Breast epithelium (tissue), 3 donors: ENCODE data around the gene HS6ST3.

Source experiments
- CTCF ChIP-seq, 3 donors: fragments of 450-650 bp; IDR thresholded peaks; one replicate each; pipeline ENCODE4 v1.5.1; 2016 to 2017; ENCODE audit warnings: antibody characterized with exemption in 3 of 3, mild to moderate bottlenecking in 3 of 3, moderate library complexity in 3 of 3
- POLR2A ChIP-seq: fragments of 450-650 bp; IDR thresholded peaks from one replicate; pipeline ENCODE4 v1.6.1; 2016; ENCODE audit warnings: antibody characterized with exemption, mild to moderate bottlenecking, moderate library complexity

- TF ChIP-seq CTCF (IDR thresholded peaks at IDR 0.05) (no peak), POLR2A (no peak)
Observed at GRCh38 chr13:96825653-96826052, 735.7 kb downstream of the HS6ST3 start.
